MM.1S (cell line): ENCODE results near the gene RESF1.

Source experiments
- DNase-seq: peaks from one replicate; pipeline ENCODE4 v3.0.0-alpha.2; 2015
- H2AFZ ChIP-seq: fragments of 300-600 bp; sonication (generic); 2 replicates; pipeline ENCODE4 v1.6.0; 2016; ENCODE audit warnings: antibody characterized with exemption, low read length
- H3F3A ChIP-seq: fragments of 300-600 bp; sonication (generic); 2 replicates; pipeline ENCODE4 v1.6.1; 2016; ENCODE audit warnings: mild to moderate bottlenecking, antibody characterized with exemption, low read length, moderate library complexity, mixed read lengths; ENCODE audit not compliant: insufficient read depth
- H3K27ac ChIP-seq: fragments of 300-600 bp; sonication (generic); 2 replicates; pipeline ENCODE4 v1.5.1; 2016; ENCODE audit warnings: mild to moderate bottlenecking, low read length
- H3K27me3 ChIP-seq: fragments of 300-600 bp; sonication (generic); replicated peaks from 2 replicates; pipeline ENCODE4 v1.6.0; 2016; ENCODE audit warnings: low read length; ENCODE audit not compliant: insufficient read depth
- H3K36me3 ChIP-seq: fragments of 300-600 bp; sonication (generic); replicated peaks from 2 replicates; pipeline ENCODE4 v1.6.1; 2016; ENCODE audit warnings: mild to moderate bottlenecking, low read length, mixed read lengths; ENCODE audit not compliant: insufficient read depth
- H3K4me1 ChIP-seq: fragments of 300-600 bp; sonication (generic); 2 replicates; pipeline ENCODE4 v1.6.1; 2016; ENCODE audit warnings: low read length, mixed read lengths
- H3K4me2 ChIP-seq: fragments of 300-600 bp; sonication (generic); 2 replicates; pipeline ENCODE4 v1.6.0; 2016; ENCODE audit warnings: low read depth, low read length
- H3K4me3 ChIP-seq: fragments of 300-600 bp; sonication (generic); 2 replicates; pipeline ENCODE4 v1.5.1; 2016; ENCODE audit warnings: low read length, mixed read lengths
- H3K79me2 ChIP-seq: fragments of 300-600 bp; sonication (generic); 2 replicates; pipeline ENCODE4 v1.6.1; 2016; ENCODE audit warnings: mixed run types, low read length, mixed read lengths
- H3K9ac ChIP-seq: fragments of 300-600 bp; sonication (generic); 2 replicates; pipeline ENCODE4 v1.6.1; 2016; ENCODE audit warnings: low read length, mixed read lengths
- H3K9me2 ChIP-seq: fragments of 300-600 bp; sonication (generic); replicated peaks from 2 replicates; pipeline ENCODE4 v1.6.1; 2016; ENCODE audit warnings: mild to moderate bottlenecking, low read length, mixed read lengths; ENCODE audit not compliant: insufficient read depth
- H3K9me3 ChIP-seq: fragments of 300-600 bp; sonication (generic); replicated peaks from 2 replicates; pipeline ENCODE4 v1.6.1; 2016; ENCODE audit warnings: mild to moderate bottlenecking, low read length, mixed read lengths; ENCODE audit not compliant: insufficient read depth
- H4K20me1 ChIP-seq: fragments of 300-600 bp; sonication (generic); 2 replicates; pipeline ENCODE4 v1.6.1; 2016; ENCODE audit warnings: mild to moderate bottlenecking, low read length, moderate library complexity, mixed read lengths; ENCODE audit not compliant: insufficient read depth
- CTCF ChIP-seq: fragments of 300-600 bp; sonication (generic); IDR thresholded peaks from 2 replicates; pipeline ENCODE4 v1.5.1; 2016; ENCODE audit warnings: antibody characterized with exemption, low read length, mixed read lengths
- EZH2 ChIP-seq: fragments of 300-600 bp; sonication (generic); optimal IDR thresholded peaks from 2 replicates; pipeline ENCODE3; 2017; ENCODE audit warnings: low read depth, mild to moderate bottlenecking, antibody characterized with exemption, low read length, mixed read lengths
- EZH2phosphoT487 ChIP-seq: fragments of 300-600 bp; sonication (generic); IDR thresholded peaks from 2 replicates; pipeline ENCODE4 v1.6.1; 2018; ENCODE audit warnings: antibody characterized with exemption, low read length

RESF1 gene

GRCh38 chr12:31929027-31929526, 30.1 kb upstream of the RESF1 start:
- H4K20me1 ChIP-seq = no peaks in the 10 kb centered on the region
- peaks cover 6% of the 10 kb centered on the region; the same call in 1 of the 2 replicates for H3K4me1 ChIP-seq
- no peak for TF ChIP-seq EZH2
- TF ChIP-seq EZH2phosphoT487 = no peak
- TF ChIP-seq CTCF = no peak
- DNase-seq = no peak
- no peaks in the 10 kb centered on the region for H3K9me2 ChIP-seq
- H3K36me3 ChIP-seq = no peaks in the 10 kb centered on the region
- H3F3A ChIP-seq = no peaks in the 10 kb centered on the region
- H3K9me3 ChIP-seq = no peaks in the 10 kb centered on the region
- H3K4me2 ChIP-seq = peak overlapping the region; percentile 44; the same call in 1 of the 2 replicates
- H3K27ac ChIP-seq = peak overlapping the region; percentile 44; the same call in 1 of the 2 replicates
- H3K9ac ChIP-seq = peak overlapping the region; percentile 22; the same call in 1 of the 2 replicates
- H2AFZ ChIP-seq = peak overlapping the region; percentile 39; the same call in 1 of the 2 replicates
- no peak overlapping the region for H3K4me3 ChIP-seq
- no peaks in the 10 kb centered on the region for H3K79me2 ChIP-seq
- H3K27me3 ChIP-seq = no peaks in the 10 kb centered on the region

GRCh38 chr12:31931796-31932715, 27.2 kb upstream of the RESF1 start:
- no peak for TF ChIP-seq EZH2phosphoT487
- TF ChIP-seq CTCF = no peak
- no peak for TF ChIP-seq EZH2

GRCh38 chr12:31944299-31944698, 14.9 kb upstream of the RESF1 start:
- Histone ChIP-seq H3K36me3 (no peaks in the 10 kb centered on the region), H3K4me2 (no peak overlapping the region), H3K4me3 (no peak overlapping the region), H3K27ac (no peak overlapping the region), H2AFZ (no peak overlapping the region), H4K20me1 (no peaks in the 10 kb centered on the region), H3K9ac (no peak overlapping the region), H3K27me3 (no peaks in the 10 kb centered on the region), H3K79me2 (no peaks in the 10 kb centered on the region), H3K9me3 (no peaks in the 10 kb centered on the region), H3F3A (no peaks in the 10 kb centered on the region), H3K9me2 (no peaks in the 10 kb centered on the region), H3K4me1 (no peaks in the 10 kb centered on the region)
- no peak for TF ChIP-seq CTCF
- TF ChIP-seq EZH2 = no peak
- TF ChIP-seq EZH2phosphoT487 = no peak
- no peak for DNase-seq

More at GRCh38 chr12:31931796-31932715, 27.2 kb upstream of the RESF1 start:
- no peaks in the 10 kb centered on the region for H3K36me3 ChIP-seq
- no peaks in the 10 kb centered on the region for H3K79me2 ChIP-seq
- H3K27me3 ChIP-seq = no peaks in the 10 kb centered on the region
- H3K9me3 ChIP-seq = no peaks in the 10 kb centered on the region
- no peak overlapping the region for H3K27ac ChIP-seq
- H3F3A ChIP-seq = no peaks in the 10 kb centered on the region
- no peak overlapping the region for H3K4me3 ChIP-seq
- DNase-seq = no peak
- no peak overlapping the region for H3K4me2 ChIP-seq
- peaks cover 6% of the 10 kb centered on the region; the same call in 1 of the 2 replicates for H3K4me1 ChIP-seq
- no peak overlapping the region for H2AFZ ChIP-seq
- H3K9me2 ChIP-seq = no peaks in the 10 kb centered on the region
- H4K20me1 ChIP-seq = no peaks in the 10 kb centered on the region
- no peak overlapping the region for H3K9ac ChIP-seq
